Measurements from ENCODE around the gene IL2RA. TPM values are rescaled to one million over a fixed set of nuclear protein-coding genes. Genes with fewer than 3 reads are reported as not detected.

The IL2RA gene
- total RNA-seq, 1 experiment from 2014 or later: not detected

- H3K9me3 ChIP-seq (ENCODE audit: low read depth, low read length, poor library complexity, severe bottlenecking): no peaks in the 10 kb centered on the region
- H3K4me3 ChIP-seq (ENCODE audit: low read depth, low read length, poor library complexity, severe bottlenecking): no peak overlapping the region
- TF ChIP-seq CTCF (conservative IDR thresholded peaks at IDR 0.05; ENCODE audit: low read depth, low read length) (no peak), EZH2 (IDR thresholded peaks at IDR 0.05; ENCODE audit: borderline replicate concordance, low read depth, low read length, poor library complexity, severe bottlenecking) (no peak)
- ChIA-PET POLR2A (ENCODE audit: low non-redundant PET) (no interaction called here), CTCF (no interaction called here)
- DNase-seq (ENCODE audit: low spot score): no peak
- intact Hi-C loops (cut with micrococcal nuclease; ENCODE audit: unreplicated experiment): loop anchor here (5.0 kb wide), 1 partner anchor 65 kb away; no protein-coding TSS in a partner anchor
- no peaks in the 10 kb centered on the region for H3K27me3 ChIP-seq (replicated peaks; ENCODE audit: insufficient read depth, low read depth, low read length, poor library complexity)
- no peak overlapping the region for H3K27ac ChIP-seq (ENCODE audit: low read depth, low read length, poor library complexity, severe bottlenecking)
- no peaks in the 10 kb centered on the region for H3K36me3 ChIP-seq (ENCODE audit: insufficient read depth, low read length, poor library complexity, severe bottlenecking)
- no TSS peak for BruUV-seq (replicated peaks)
- H3K4me1 ChIP-seq (ENCODE audit: insufficient read depth, low read length, poor library complexity, severe bottlenecking): no peaks in the 10 kb centered on the region
These were observed 49.9 kb downstream of the IL2RA start for GRCh38 chr10:6012121-6012905.

GRCh38 chr10:6011558-6011957 lies 50.6 kb downstream of the IL2RA start:
- no peak for DNase-seq (ENCODE audit: low spot score)
- no peaks in the 10 kb centered on the region for H3K36me3 ChIP-seq (ENCODE audit: insufficient read depth, low read length, poor library complexity, severe bottlenecking)
- TF ChIP-seq EZH2 (IDR thresholded peaks at IDR 0.05; ENCODE audit: borderline replicate concordance, low read depth, low read length, poor library complexity, severe bottlenecking): no peak
- no peak for TF ChIP-seq CTCF (conservative IDR thresholded peaks at IDR 0.05; ENCODE audit: low read depth, low read length)
- H3K4me3 ChIP-seq (ENCODE audit: low read depth, low read length, poor library complexity, severe bottlenecking): no peak overlapping the region
- no TSS peak for BruUV-seq (replicated peaks)
- H3K9me3 ChIP-seq (ENCODE audit: low read depth, low read length, poor library complexity, severe bottlenecking): no peaks in the 10 kb centered on the region
- no peaks in the 10 kb centered on the region for H3K4me1 ChIP-seq (ENCODE audit: insufficient read depth, low read length, poor library complexity, severe bottlenecking)
- intact Hi-C loops (cut with micrococcal nuclease; ENCODE audit: unreplicated experiment): loop anchor here (5.0 kb wide), 1 partner anchor 64 kb away; no protein-coding TSS in a partner anchor
- CTCF ChIA-PET: no interaction called here
- no peaks in the 10 kb centered on the region for H3K27me3 ChIP-seq (replicated peaks; ENCODE audit: insufficient read depth, low read depth, low read length, poor library complexity)
- POLR2A ChIA-PET (ENCODE audit: low non-redundant PET): no interaction called here
- no peak overlapping the region for H3K27ac ChIP-seq (ENCODE audit: low read depth, low read length, poor library complexity, severe bottlenecking)

GRCh38 chr10:6010569-6010968 lies 51.6 kb downstream of the IL2RA start:
- intact Hi-C loops (cut with micrococcal nuclease; ENCODE audit: unreplicated experiment): loop anchor here (5.0 kb wide), 1 partner anchor 63 kb away; no protein-coding TSS in a partner anchor

More at GRCh38 chr10:6010569-6010968, 51.6 kb downstream of the IL2RA start:
- TF ChIP-seq CTCF (conservative IDR thresholded peaks at IDR 0.05; ENCODE audit: low read depth, low read length) (no peak), EZH2 (IDR thresholded peaks at IDR 0.05; ENCODE audit: borderline replicate concordance, low read depth, low read length, poor library complexity, severe bottlenecking) (no peak)
- DNase-seq (ENCODE audit: low spot score): no peak
- BruUV-seq (replicated peaks): no TSS peak
- Histone ChIP-seq H3K36me3 (ENCODE audit: insufficient read depth, low read length, poor library complexity, severe bottlenecking) (no peaks in the 10 kb centered on the region), H3K4me3 (ENCODE audit: low read depth, low read length, poor library complexity, severe bottlenecking) (no peak overlapping the region), H3K9me3 (ENCODE audit: low read depth, low read length, poor library complexity, severe bottlenecking) (no peaks in the 10 kb centered on the region), H3K4me1 (ENCODE audit: insufficient read depth, low read length, poor library complexity, severe bottlenecking) (no peaks in the 10 kb centered on the region), H3K27me3 (replicated peaks; ENCODE audit: insufficient read depth, low read depth, low read length, poor library complexity) (no peaks in the 10 kb centered on the region), H3K27ac (ENCODE audit: low read depth, low read length, poor library complexity, severe bottlenecking) (no peak overlapping the region)
- POLR2A ChIA-PET (ENCODE audit: low non-redundant PET): no interaction called here
- CTCF ChIA-PET: interaction anchor here (0.6 kb wide), 1 partner anchor 10 kb away, joined by 3 read pairs; no protein-coding TSS in a partner anchor

All from A673 (cell line).